Endothelial cell of umbilical vein (primary cell): ENCODE results near the gene ZNF611. TPM values are rescaled to one million over a fixed set of nuclear protein-coding genes. Genes with fewer than 3 reads are reported as not detected.
"Not testable (repeated sequence)": the region's sequence is repeated elsewhere in the genome, so short reads cannot be mapped to it uniquely, and the experiment has no call there.

ENCODE experiments used
- BruUV-seq: library from RNA; stranded (reverse); fragments of 400-500 nt; replicated peaks from 2 replicates; lab custom pipeline; 2021; lab: Mats Ljungman, UMichigan
- CTCF ChIA-PET: fragments of 300-600, 350-600 bp; sonication (Branson Sonifier 250); formaldehyde crosslinking; loops from one replicate; lab custom pipeline; 2021; ENCODE audit warnings: antibody characterized with exemption, inconsistent platforms; lab: Charles Lee
- POLR2A ChIA-PET: fragments of 300-600, 350-600 bp; sonication (Branson Sonifier 250); formaldehyde crosslinking; loops from one replicate; lab custom pipeline; 2021; ENCODE audit warnings: antibody characterized with exemption, inconsistent platforms; lab: Charles Lee
- DNase-seq: peaks from one replicate; pipeline ENCODE4 v3.0.0-alpha.2; 2011; ENCODE audit warnings: low read depth, low spot score
- FAIRE-seq: peaks from 2 replicates; lab custom pipeline; 2011; peaks lifted over from hg19 to GRCh38; lab: Jason Lieb, UNC
- H2AFZ ChIP-seq: 2 replicates; pipeline ENCODE4 v1.6.0; 2012; ENCODE audit warnings: low read depth, low read length, control low read depth, inconsistent platforms
- H3K27ac ChIP-seq: 2 replicates; pipeline ENCODE4 v1.5.1; 2011; ENCODE audit warnings: low read depth, mild to moderate bottlenecking, control low read depth, low read length, moderate library complexity; ENCODE audit not compliant: insufficient read depth
- H3K27me3 ChIP-seq, 2 experiments: 2 replicates each; pipeline versions ENCODE4 v1.6.0 to v1.6.1; 2011; ENCODE audit warnings: low read length in 2 of 2, mixed read lengths in 1 of 2; ENCODE audit not compliant: control insufficient read depth in 2 of 2, insufficient read depth in 2 of 2
- H3K36me3 ChIP-seq, 2 experiments: 2 replicates in 1 of 2; 3 replicates in 1 of 2; pipeline ENCODE4 v1.5.1; 2011; ENCODE audit warnings: low read length in 2 of 2, mild to moderate bottlenecking in 1 of 2, moderate library complexity in 1 of 2; ENCODE audit not compliant: control insufficient read depth in 2 of 2, insufficient read depth in 2 of 2; ENCODE audit errors: extremely low read depth in 1 of 2
- H3K4me1 ChIP-seq: 3 replicates; pipeline ENCODE4 v1.5.1; 2011; ENCODE audit warnings: mild to moderate bottlenecking, low read length; ENCODE audit not compliant: control insufficient read depth, insufficient read depth; ENCODE audit errors: extremely low read depth
- H3K4me2 ChIP-seq: 2 replicates; pipeline ENCODE4 v1.6.1; 2011; ENCODE audit warnings: low read length, control low read depth, mixed read lengths; ENCODE audit not compliant: insufficient read depth
- H3K4me3 ChIP-seq, 3 experiments: fragments of 200-600 bp in 1 of 3; sonication (generic), shearing (Covaris generic) in 1 of 3; replicated peaks in 1 of 3; 2 replicates each; pipeline ENCODE4 v1.5.1; 2011 to 2016; ENCODE audit warnings: control low read depth in 3 of 3, low read length in 3 of 3, mild to moderate bottlenecking in 2 of 3, inconsistent platforms in 1 of 3, low read depth in 1 of 3, moderate library complexity in 1 of 3; ENCODE audit not compliant: insufficient read depth in 1 of 3
- H3K79me2 ChIP-seq: 2 replicates; pipeline ENCODE4 v1.6.0; 2012; ENCODE audit warnings: low read length, inconsistent platforms; ENCODE audit not compliant: control insufficient read depth, insufficient read depth
- H3K9ac ChIP-seq: replicated peaks from 2 replicates; pipeline ENCODE3; 2011; ENCODE audit warnings: low read length, control low read depth; ENCODE audit not compliant: insufficient read depth; ENCODE audit errors: extremely low read depth
- H3K9me1 ChIP-seq: replicated peaks from 3 replicates; pipeline ENCODE4 v1.6.0; 2011; ENCODE audit warnings: mild to moderate bottlenecking, low read length; ENCODE audit not compliant: control insufficient read depth, insufficient read depth; ENCODE audit errors: extremely low read depth
- H3K9me3 ChIP-seq: replicated peaks from 2 replicates; pipeline ENCODE4 v1.5.1; 2012; ENCODE audit warnings: low read length, inconsistent platforms; ENCODE audit not compliant: control insufficient read depth, insufficient read depth
- H4K20me1 ChIP-seq: replicated peaks from 2 replicates; pipeline ENCODE3; 2011; ENCODE audit warnings: mild to moderate bottlenecking, low read length; ENCODE audit not compliant: control insufficient read depth, insufficient read depth; ENCODE audit errors: extremely low read depth
- CTCF ChIP-seq, 2 donors: IDR thresholded peaks; 1 replicate in 1 of 2; 2 replicates in 1 of 2; pipeline ENCODE4 v1.5.1; 2011; ENCODE audit warnings: low read length in 2 of 2, mild to moderate bottlenecking in 2 of 2, moderate library complexity in 2 of 2, control low read depth in 1 of 2, inconsistent platforms in 1 of 2, low read depth in 1 of 2; ENCODE audit not compliant: insufficient read depth in 1 of 2; ENCODE audit errors: extremely low read depth in 1 of 2
- FOS ChIP-seq: IDR thresholded peaks from 2 replicates; pipeline ENCODE4 v1.6.1; 2011; ENCODE audit warnings: mild to moderate bottlenecking, low read length, moderate library complexity, borderline replicate concordance; ENCODE audit not compliant: insufficient read depth
- MAX ChIP-seq: IDR thresholded peaks from 2 replicates; pipeline ENCODE4 v1.6.1; 2011; ENCODE audit not compliant: insufficient read depth, insufficient read length
- MYC ChIP-seq: IDR thresholded peaks from one replicate; pipeline ENCODE4 v1.6.1; 2011; ENCODE audit warnings: mild to moderate bottlenecking, low read depth, low read length
- POLR2AphosphoS5 ChIP-seq: IDR thresholded peaks from 2 replicates; pipeline ENCODE4 v1.6.1; 2012; ENCODE audit warnings: low read depth, mild to moderate bottlenecking, control low read depth, low read length, moderate library complexity; ENCODE audit not compliant: insufficient read depth
- dilution Hi-C: fragments of 300-500 bp; cut with MboI; formaldehyde crosslinking; loops from one replicate; pipeline ENCODE4 v1.15.0; 2019; ENCODE audit warnings: low sequenced_read_pairs; ENCODE audit not compliant: extremely low pct_ligation_motif_present
- intact Hi-C: fragments of 100-400 bp; cut with micrococcal nuclease; formaldehyde crosslinking; loops from one replicate; pipeline ENCODE4 v1.10.0; 2022
- polyA plus RNA-seq, 4 experiments: library from polyadenylated mRNA; depleted of rRNA in 3 of 4; stranded (reverse) in 3 of 4; unstranded in 1 of 4; fragments of >200 nt; gene quantifications; 2 replicates each; pipeline versions ENCODE4 v1.2.1 to v1.2.3, GENCODE V29; 2011 to 2012; ENCODE audit warnings: missing spikeins in 1 of 4
- total RNA-seq: library from RNA; stranded (reverse); gene quantifications from 2 replicates; pipeline ENCODE4 v1.2.3, GENCODE V29; 2021

Gene ZNF611
- total and polyA plus RNA-seq, 2 donors (not counting 3 experiments of a cell fraction or from before 2014, with no cell fraction given), result 3.1 to 20.0 TPM

GRCh38 chr19:52694921-52695320 lies 39.9 kb downstream of the ZNF611 start:
- no TSS peak for BruUV-seq
- no peak for TF ChIP-seq MAX
- TF ChIP-seq POLR2AphosphoS5, result no peak
- TF ChIP-seq CTCF (IDR thresholded peaks at IDR 0.05; ENCODE audit: extremely low read depth in 1 of 2, insufficient read depth in 1 of 2, low read depth in 1 of 2, low read length in 2 of 2), result no peak
- TF ChIP-seq MYC, result no peak
- no peak for TF ChIP-seq FOS
- H3K4me3 ChIP-seq, result no peak overlapping the region
- H3K4me1 ChIP-seq, result peaks cover 6% of the 10 kb centered on the region
- H3K9ac ChIP-seq, result no peak overlapping the region
- no peak overlapping the region for H3K4me2 ChIP-seq
- FAIRE-seq, result no peak
- no peak overlapping the region for H3K27ac ChIP-seq
- H3K27me3 ChIP-seq, result no peaks in the 10 kb centered on the region
- H3K9me3 ChIP-seq, result no peaks in the 10 kb centered on the region
- POLR2A ChIA-PET, result no interaction called here
- H3K79me2 ChIP-seq, result peaks cover 3% of the 10 kb centered on the region
- no peaks in the 10 kb centered on the region for H3K36me3 ChIP-seq
- no peaks in the 10 kb centered on the region for H4K20me1 ChIP-seq
- intact Hi-C loops (loop anchor here (5.0 kb wide), 1 partner anchor 93 kb away; no protein-coding TSS in a partner anchor), dilution Hi-C loops (no loop called here)
- no peak overlapping the region for H2AFZ ChIP-seq
- CTCF ChIA-PET, result no interaction called here
- no peaks in the 10 kb centered on the region for H3K9me1 ChIP-seq
- DNase-seq, result no peak

GRCh38 chr19:52694281-52694680 lies 40.6 kb downstream of the ZNF611 start:
- H3K4me2 ChIP-seq, DNase-seq, FAIRE-seq, H3K9me3 ChIP-seq, H4K20me1 ChIP-seq, H3K9ac ChIP-seq, POLR2A ChIA-PET, H3K36me3 ChIP-seq, BruUV-seq, H3K4me1 ChIP-seq, CTCF ChIA-PET, H3K27me3 ChIP-seq, H3K79me2 ChIP-seq, H3K27ac ChIP-seq, H3K4me3 ChIP-seq, H2AFZ ChIP-seq, dilution Hi-C loops, H3K9me1 ChIP-seq: not testable (repeated sequence)
- intact Hi-C loops, result loop anchor here (5.0 kb wide), 1 partner anchor 92 kb away; no protein-coding TSS in a partner anchor
